ENCODE results near the gene CHSY1.

Gene CHSY1

GRCh38 chr15:101167411-101167752 is 84.5 kb downstream of the CHSY1 start:
- no peak overlapping the region for H3K4me3 ChIP-seq (ENCODE audit: low read depth, low read length)
- no peak overlapping the region for H3K9ac ChIP-seq

DNA sequence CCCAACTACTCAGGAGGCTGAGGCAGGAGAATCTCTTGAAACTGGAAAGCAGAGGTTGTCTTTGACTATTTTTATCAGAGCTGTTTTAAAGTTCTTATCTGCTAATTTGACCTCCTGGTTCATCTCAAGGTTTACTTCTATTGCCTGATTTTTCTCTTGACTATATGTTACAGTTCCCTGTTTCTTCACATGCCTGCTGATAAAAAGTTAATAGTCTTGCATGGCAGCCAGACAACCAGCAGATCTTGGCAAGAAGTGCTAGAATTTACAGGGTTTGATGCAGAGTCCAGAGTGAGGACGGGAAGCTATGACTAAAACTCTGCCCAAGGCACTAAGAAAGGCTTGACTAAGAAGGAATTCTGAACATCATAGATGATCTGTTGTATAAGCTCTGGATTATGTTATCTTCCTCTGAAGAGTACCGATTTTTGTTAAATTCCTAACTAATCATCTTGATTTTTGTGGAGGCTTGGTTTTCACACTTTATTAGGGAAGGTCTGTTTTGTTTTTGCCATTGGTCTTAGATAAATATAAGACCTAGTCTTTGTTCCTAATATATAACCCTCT is 85.9 kb downstream of the CHSY1 start:
- Histone ChIP-seq H3K4me2 (ENCODE audit: low read length) (no peak overlapping the region), H3K79me2 (no peaks in the 10 kb centered on the region), H3K36me3 (ENCODE audit: control insufficient read depth, insufficient read depth, low read length) (no peaks in the 10 kb centered on the region), H3K4me1 (no peaks in the 10 kb centered on the region), H3K27ac (peak overlapping the region; percentile 83), H3K9me3 (ENCODE audit: control insufficient read depth, low read length) (no peaks in the 10 kb centered on the region), H3K4me3 (ENCODE audit: low read depth, low read length) (no peak overlapping the region), H3K9ac (no peak overlapping the region), H2AFZ (no peak overlapping the region), H3K27me3 (ENCODE audit: control insufficient read depth, insufficient read depth, low read length) (no peaks in the 10 kb centered on the region)
- no peak for TF ChIP-seq CTCF (IDR thresholded peaks at IDR 0.05)

More at GRCh38 chr15:101167411-101167752, 84.5 kb downstream of the CHSY1 start:
- no peaks in the 10 kb centered on the region for H3K4me1 ChIP-seq
- TF ChIP-seq CTCF (IDR thresholded peaks at IDR 0.05): no peak
- H3K36me3 ChIP-seq (ENCODE audit: control insufficient read depth, insufficient read depth, low read length): no peaks in the 10 kb centered on the region
- H3K4me2 ChIP-seq (ENCODE audit: low read length): no peak overlapping the region
- H3K9me3 ChIP-seq (ENCODE audit: control insufficient read depth, low read length): no peaks in the 10 kb centered on the region
- peak overlapping the region; percentile 83 for H3K27ac ChIP-seq
- H3K27me3 ChIP-seq (ENCODE audit: control insufficient read depth, insufficient read depth, low read length): no peaks in the 10 kb centered on the region
- H2AFZ ChIP-seq: no peak overlapping the region
- H3K79me2 ChIP-seq: no peaks in the 10 kb centered on the region

- no peak overlapping the region for H3K27ac ChIP-seq
- no peak overlapping the region for H3K4me3 ChIP-seq (ENCODE audit: low read depth, low read length)
- H3K36me3 ChIP-seq (ENCODE audit: control insufficient read depth, insufficient read depth, low read length): no peaks in the 10 kb centered on the region
- TF ChIP-seq CTCF (IDR thresholded peaks at IDR 0.05): no peak
- no peaks in the 10 kb centered on the region for H3K79me2 ChIP-seq
- H3K4me1 ChIP-seq: no peaks in the 10 kb centered on the region
- H3K4me2 ChIP-seq (ENCODE audit: low read length): no peak overlapping the region
- no peaks in the 10 kb centered on the region for H3K9me3 ChIP-seq (ENCODE audit: control insufficient read depth, low read length)
- H3K9ac ChIP-seq: no peak overlapping the region
- H2AFZ ChIP-seq: no peak overlapping the region
- no peaks in the 10 kb centered on the region for H3K27me3 ChIP-seq (ENCODE audit: control insufficient read depth, insufficient read depth, low read length)
These were observed 89.0 kb downstream of the CHSY1 start for GRCh38 chr15:101162701-101163483.

GRCh38 chr15:101161656-101162055 is 90.2 kb downstream of the CHSY1 start:
- Histone ChIP-seq H3K4me1 (no peaks in the 10 kb centered on the region), H3K36me3 (ENCODE audit: control insufficient read depth, insufficient read depth, low read length) (no peaks in the 10 kb centered on the region), H3K4me2 (ENCODE audit: low read length) (no peak overlapping the region), H3K27me3 (ENCODE audit: control insufficient read depth, insufficient read depth, low read length) (no peaks in the 10 kb centered on the region), H3K9ac (no peak overlapping the region), H3K4me3 (ENCODE audit: low read depth, low read length) (no peak overlapping the region), H2AFZ (no peak overlapping the region), H3K9me3 (ENCODE audit: control insufficient read depth, low read length) (no peaks in the 10 kb centered on the region), H3K27ac (no peak overlapping the region), H3K79me2 (no peaks in the 10 kb centered on the region)
- TF ChIP-seq CTCF (IDR thresholded peaks at IDR 0.05): no peak
